ENCODE measurements around the gene NREP. TPM values are rescaled to one million over a fixed set of nuclear protein-coding genes. Genes with fewer than 3 reads are reported as not detected.

NREP gene
- total and polyA plus RNA-seq, 2 donors (not counting 1 experiment from before 2014, with no cell fraction given): 56.8 to 364 TPM

GRCh38 chr5:111753884-111754589 is 3.0 kb downstream of the NREP start:
- Histone ChIP-seq H2AFZ (ENCODE audit: low read length) (no peak overlapping the region), H3K27ac (ENCODE audit: insufficient read depth, low read length) (peak overlapping the region; percentile 28), H4K20me1 (ENCODE audit: control insufficient read depth, extremely low read depth, insufficient read depth, low read length) (no peaks in the 10 kb centered on the region), H3K4me3 (replicated peaks in 1 of 4; ENCODE audit: control extremely low read depth in 1 of 4, insufficient read depth in 1 of 4, low read depth in 3 of 4, low read length in 4 of 4) (peak overlapping the region; percentile 72 to 99 (median 85)), H3K9ac (ENCODE audit: insufficient read depth, low read length) (no peak overlapping the region), H3K36me3 (ENCODE audit: control insufficient read depth, insufficient read depth, low read length) (peaks cover 1% of the 10 kb centered on the region), H3K79me2 (ENCODE audit: control insufficient read depth, insufficient read depth, low read length) (peaks cover 62% of the 10 kb centered on the region), H3K4me2 (ENCODE audit: extremely low read depth, insufficient read depth, low read length) (peak overlapping the region; percentile 87), H3K4me1 (ENCODE audit: control insufficient read depth, extremely low read depth, insufficient read depth, low read length) (peaks cover 7% of the 10 kb centered on the region), H3K27me3 (ENCODE audit: control insufficient read depth, insufficient read depth, low read length) (no peaks in the 10 kb centered on the region), H3K9me3 (ENCODE audit: control insufficient read depth, insufficient read depth, low read depth, low read length) (no peaks in the 10 kb centered on the region)
- DNase-seq (ENCODE audit: low read depth in 2 of 2): no peak
- TF ChIP-seq EZH2 (IDR thresholded peaks at IDR 0.05; ENCODE audit: low read length, missing control alignments) (no peak), CTCF (conservative IDR thresholded peaks at IDR 0.05 in 1 of 2, IDR thresholded peaks at IDR 0.05 in 1 of 2; ENCODE audit: low read depth in 1 of 2, low read length in 2 of 2) (no peak)

GRCh38 chr5:111752426-111752965 is 4.5 kb downstream of the NREP start:
- no peaks in the 10 kb centered on the region for H3K9me3 ChIP-seq (ENCODE audit: control insufficient read depth, insufficient read depth, low read depth, low read length)
- H3K4me3 ChIP-seq (replicated peaks in 1 of 4; ENCODE audit: control extremely low read depth in 1 of 4, insufficient read depth in 1 of 4, low read depth in 3 of 4, low read length in 4 of 4): no peak overlapping the region
- H3K4me2 ChIP-seq (ENCODE audit: extremely low read depth, insufficient read depth, low read length): peak overlapping the region; percentile 48
- no peak for TF ChIP-seq EZH2 (IDR thresholded peaks at IDR 0.05; ENCODE audit: low read length, missing control alignments)
- no peak for TF ChIP-seq CTCF (conservative IDR thresholded peaks at IDR 0.05 in 1 of 2, IDR thresholded peaks at IDR 0.05 in 1 of 2; ENCODE audit: low read depth in 1 of 2, low read length in 2 of 2)
- peaks cover 16% of the 10 kb centered on the region for H3K4me1 ChIP-seq (ENCODE audit: control insufficient read depth, extremely low read depth, insufficient read depth, low read length)
- H4K20me1 ChIP-seq (ENCODE audit: control insufficient read depth, extremely low read depth, insufficient read depth, low read length): no peaks in the 10 kb centered on the region
- DNase-seq (ENCODE audit: low read depth in 2 of 2): peak in 1 of 2 donors; percentile 63
- H3K27ac ChIP-seq (ENCODE audit: insufficient read depth, low read length): no peak overlapping the region
- peaks cover 1% of the 10 kb centered on the region for H3K36me3 ChIP-seq (ENCODE audit: control insufficient read depth, insufficient read depth, low read length)
- H3K9ac ChIP-seq (ENCODE audit: insufficient read depth, low read length): no peak overlapping the region
- no peak overlapping the region for H2AFZ ChIP-seq (ENCODE audit: low read length)
- H3K27me3 ChIP-seq (ENCODE audit: control insufficient read depth, insufficient read depth, low read length): no peaks in the 10 kb centered on the region
- peaks cover 63% of the 10 kb centered on the region for H3K79me2 ChIP-seq (ENCODE audit: control insufficient read depth, insufficient read depth, low read length)

GRCh38 chr5:111749303-111750026 is 7.5 kb downstream of the NREP start:
- DNase-seq (ENCODE audit: low read depth in 2 of 2): peak; percentile 50 to 57
- no peak overlapping the region for H3K4me3 ChIP-seq (replicated peaks in 1 of 4; ENCODE audit: control extremely low read depth in 1 of 4, insufficient read depth in 1 of 4, low read depth in 3 of 4, low read length in 4 of 4)
- H3K9ac ChIP-seq (ENCODE audit: insufficient read depth, low read length): no peak overlapping the region

More at GRCh38 chr5:111749303-111750026, 7.5 kb downstream of the NREP start:
- Histone ChIP-seq H3K4me2 (ENCODE audit: extremely low read depth, insufficient read depth, low read length) (no peak overlapping the region), H4K20me1 (ENCODE audit: control insufficient read depth, extremely low read depth, insufficient read depth, low read length) (no peaks in the 10 kb centered on the region), H3K27ac (ENCODE audit: insufficient read depth, low read length) (peak overlapping the region; percentile 95), H3K9me3 (ENCODE audit: control insufficient read depth, insufficient read depth, low read depth, low read length) (no peaks in the 10 kb centered on the region), H3K27me3 (ENCODE audit: control insufficient read depth, insufficient read depth, low read length) (no peaks in the 10 kb centered on the region), H2AFZ (ENCODE audit: low read length) (no peak overlapping the region), H3K79me2 (ENCODE audit: control insufficient read depth, insufficient read depth, low read length) (peaks cover 64% of the 10 kb centered on the region), H3K36me3 (ENCODE audit: control insufficient read depth, insufficient read depth, low read length) (peaks cover 1% of the 10 kb centered on the region), H3K4me1 (ENCODE audit: control insufficient read depth, extremely low read depth, insufficient read depth, low read length) (peaks cover 34% of the 10 kb centered on the region)
- TF ChIP-seq EZH2 (IDR thresholded peaks at IDR 0.05; ENCODE audit: low read length, missing control alignments) (no peak), CTCF (conservative IDR thresholded peaks at IDR 0.05 in 1 of 2, IDR thresholded peaks at IDR 0.05 in 1 of 2; ENCODE audit: low read depth in 1 of 2, low read length in 2 of 2) (no peak)
